C4-2B (cell line): ENCODE results near the gene NHERF2.

Experiments
- ZFX ChIP-seq: fragments of 450-650 bp; IDR thresholded peaks from 2 replicates; pipeline ENCODE4 v1.6.1; 2017
- TF ChIP-seq, protein P1 (sequence below): fragments of 450-650 bp; conservative IDR thresholded peaks from 2 replicates; pipeline ENCODE4 v1.5.1; 2017; ENCODE audit warnings: mild to moderate bottlenecking

GRCh38 chr16:1982991-1983543, 43.6 kb upstream of the NHERF2 start:
- TF ChIP-seq, protein P1, sequence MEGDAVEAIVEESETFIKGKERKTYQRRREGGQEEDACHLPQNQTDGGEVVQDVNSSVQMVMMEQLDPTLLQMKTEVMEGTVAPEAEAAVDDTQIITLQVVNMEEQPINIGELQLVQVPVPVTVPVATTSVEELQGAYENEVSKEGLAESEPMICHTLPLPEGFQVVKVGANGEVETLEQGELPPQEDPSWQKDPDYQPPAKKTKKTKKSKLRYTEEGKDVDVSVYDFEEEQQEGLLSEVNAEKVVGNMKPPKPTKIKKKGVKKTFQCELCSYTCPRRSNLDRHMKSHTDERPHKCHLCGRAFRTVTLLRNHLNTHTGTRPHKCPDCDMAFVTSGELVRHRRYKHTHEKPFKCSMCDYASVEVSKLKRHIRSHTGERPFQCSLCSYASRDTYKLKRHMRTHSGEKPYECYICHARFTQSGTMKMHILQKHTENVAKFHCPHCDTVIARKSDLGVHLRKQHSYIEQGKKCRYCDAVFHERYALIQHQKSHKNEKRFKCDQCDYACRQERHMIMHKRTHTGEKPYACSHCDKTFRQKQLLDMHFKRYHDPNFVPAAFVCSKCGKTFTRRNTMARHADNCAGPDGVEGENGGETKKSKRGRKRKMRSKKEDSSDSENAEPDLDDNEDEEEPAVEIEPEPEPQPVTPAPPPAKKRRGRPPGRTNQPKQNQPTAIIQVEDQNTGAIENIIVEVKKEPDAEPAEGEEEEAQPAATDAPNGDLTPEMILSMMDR, result no peak
- no peak for TF ChIP-seq ZFX
